Mesodermal cell (in vitro differentiated cells): ENCODE results near the gene ARHGEF28.

ENCODE experiments used
- H3K27ac ChIP-seq: 2 replicates; pipeline ENCODE4 v1.7.0; 2013; ENCODE audit warnings: mild to moderate bottlenecking, low read depth, low read length, moderate library complexity; ENCODE audit not compliant: severe bottlenecking
- H3K36me3 ChIP-seq: 2 replicates; pipeline ENCODE4 v1.7.1; 2013; ENCODE audit warnings: mild to moderate bottlenecking, low read length, moderate library complexity; ENCODE audit not compliant: control insufficient read depth, insufficient read depth
- H3K4me1 ChIP-seq: one replicate; pipeline ENCODE4 v1.7.1; 2013; ENCODE audit warnings: mild to moderate bottlenecking, low read length; ENCODE audit not compliant: insufficient read depth, control insufficient read depth, poor library complexity, severe bottlenecking
- H3K4me3 ChIP-seq: 2 replicates; pipeline ENCODE4 v1.7.0; 2013; ENCODE audit warnings: low read length, control low read depth, mild to moderate bottlenecking; ENCODE audit not compliant: insufficient read depth, poor library complexity, severe bottlenecking; ENCODE audit errors: extremely low read depth
- H3K9me3 ChIP-seq: 2 replicates; pipeline ENCODE4 v1.7.1; 2013; ENCODE audit warnings: mild to moderate bottlenecking, low read length, moderate library complexity; ENCODE audit not compliant: control insufficient read depth
- WGBS, 2 experiments: methylation state at CpG; one replicate each; pipeline ENCODE4 v1.1.5; 2013; ENCODE audit warnings: missing lambda C conversion rate in 2 of 2; ENCODE audit not compliant: insufficient coverage in 2 of 2; 5-methylcytosine and 5-hydroxymethylcytosine counted together

Gene ARHGEF28

DNA sequence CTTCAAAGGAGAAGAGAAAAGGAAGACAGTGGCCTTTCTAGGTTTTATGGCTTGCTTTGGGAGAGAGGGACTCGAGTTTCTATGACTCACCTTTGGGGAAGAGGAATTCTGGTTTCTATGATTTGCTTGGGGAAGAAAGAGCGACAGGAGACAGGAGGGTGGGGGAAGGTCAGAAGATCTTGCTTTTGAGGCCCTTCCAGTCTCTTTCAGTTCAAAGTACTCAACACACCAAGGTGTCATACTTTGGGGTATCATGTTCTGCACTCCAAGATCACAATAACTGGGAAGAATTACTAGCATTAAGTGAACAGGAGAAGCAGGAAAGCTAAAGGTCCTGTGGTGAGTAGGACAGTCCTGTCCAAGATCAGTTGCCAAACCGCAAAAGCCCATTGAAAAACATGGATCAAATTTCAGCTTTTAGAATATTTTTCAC, 324.5 kb downstream of the ARHGEF28 start:
- Histone ChIP-seq H3K36me3 (no peaks in the 10 kb centered on the region), H3K4me3 (no peak overlapping the region), H3K9me3 (no peaks in the 10 kb centered on the region), H3K27ac (no peak overlapping the region), H3K4me1 (peaks cover 10% of the 10 kb centered on the region)
- 58% methylated on average over 2 of the region's 3 CpGs; no CpG with 5 or more reads in 1 of the 2 experiments for WGBS, 2 experiments

DNA sequence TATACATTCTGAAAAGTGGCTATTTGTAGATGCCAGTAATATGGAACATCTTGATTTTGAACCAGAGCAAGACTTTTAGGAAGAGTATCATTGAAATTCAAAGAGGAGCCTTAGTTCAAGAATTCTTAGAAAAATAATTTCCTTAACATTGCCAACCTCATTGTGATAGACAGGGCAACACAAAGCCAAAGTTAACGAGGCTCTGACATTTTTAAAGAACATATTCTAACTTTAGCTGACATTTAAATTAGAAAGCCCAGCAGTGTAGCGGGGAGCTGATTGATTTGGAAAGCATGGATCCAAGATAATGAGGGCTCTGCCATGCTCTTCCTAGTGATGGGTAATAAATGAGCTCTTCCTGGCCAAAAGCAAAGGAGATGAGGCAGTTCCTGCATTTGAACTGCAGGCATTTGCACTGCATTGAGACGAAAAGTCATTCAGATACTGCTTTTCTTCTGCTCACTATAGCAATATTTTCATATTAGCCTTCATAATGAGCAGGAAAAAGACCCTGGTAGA, 325.0 kb downstream of the ARHGEF28 start:
- WGBS, 2 experiments, result 100% methylated on average over 1 to 2 of the region's 3 CpGs
- Histone ChIP-seq H3K4me3 (no peak overlapping the region), H3K9me3 (no peaks in the 10 kb centered on the region), H3K36me3 (no peaks in the 10 kb centered on the region), H3K4me1 (peaks cover 10% of the 10 kb centered on the region), H3K27ac (no peak overlapping the region)

- no peaks in the 10 kb centered on the region for H3K36me3 ChIP-seq
- no peak overlapping the region for H3K27ac ChIP-seq
- peaks cover 17% of the 10 kb centered on the region for H3K4me1 ChIP-seq
- no peaks in the 10 kb centered on the region for H3K9me3 ChIP-seq
- no peak overlapping the region for H3K4me3 ChIP-seq
- WGBS, 2 experiments, result 82 to 89% methylated on average over 3 of the region's 3 CpGs
Measured at GRCh38 chr5:73952872-73953271, 326.9 kb downstream of the ARHGEF28 start.

DNA sequence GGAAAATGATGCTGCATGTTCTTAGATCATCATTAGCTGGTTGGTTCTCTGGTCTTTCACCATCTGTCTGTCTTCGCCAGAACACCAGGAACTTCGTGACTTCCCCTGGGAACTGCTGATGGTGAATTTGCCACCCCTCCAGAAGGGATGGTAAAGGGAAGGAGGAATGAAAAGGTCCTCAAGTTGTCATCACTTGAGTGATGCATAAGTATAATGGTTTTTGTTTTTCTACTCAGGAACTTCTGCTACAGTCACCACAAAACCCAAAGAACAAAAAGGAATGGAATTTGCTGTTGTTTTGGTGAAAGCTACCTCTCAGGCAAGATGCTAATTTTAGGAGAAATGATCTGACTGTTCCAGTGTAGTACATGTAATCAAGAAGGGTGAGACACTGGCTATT, 328.4 kb downstream of the ARHGEF28 start:
- H3K36me3 ChIP-seq, result no peaks in the 10 kb centered on the region
- no peak overlapping the region for H3K4me3 ChIP-seq
- H3K9me3 ChIP-seq, result no peaks in the 10 kb centered on the region
- WGBS, 2 experiments, result 92 to 100% methylated on average over 2 of the region's 2 CpGs
- no peak overlapping the region for H3K27ac ChIP-seq
- peaks cover 13% of the 10 kb centered on the region for H3K4me1 ChIP-seq

- Histone ChIP-seq H3K4me3 (no peak overlapping the region), H3K9me3 (no peaks in the 10 kb centered on the region), H3K27ac (no peak overlapping the region), H3K36me3 (no peaks in the 10 kb centered on the region), H3K4me1 (peaks cover 10% of the 10 kb centered on the region)
- 88 to 93% methylated on average over 3 to 4 of the region's 5 CpGs for WGBS, 2 experiments
Measured at GRCh38 chr5:73955271-73955846, 329.4 kb downstream of the ARHGEF28 start.

GRCh38 chr5:73957397-73958001, 331.5 kb downstream of the ARHGEF28 start:
- H3K4me1 ChIP-seq, result peaks cover 8% of the 10 kb centered on the region
- H3K4me3 ChIP-seq, result no peak overlapping the region
- 72 to 80% methylated on average over 3 of the region's 3 CpGs for WGBS, 2 experiments

DNA sequence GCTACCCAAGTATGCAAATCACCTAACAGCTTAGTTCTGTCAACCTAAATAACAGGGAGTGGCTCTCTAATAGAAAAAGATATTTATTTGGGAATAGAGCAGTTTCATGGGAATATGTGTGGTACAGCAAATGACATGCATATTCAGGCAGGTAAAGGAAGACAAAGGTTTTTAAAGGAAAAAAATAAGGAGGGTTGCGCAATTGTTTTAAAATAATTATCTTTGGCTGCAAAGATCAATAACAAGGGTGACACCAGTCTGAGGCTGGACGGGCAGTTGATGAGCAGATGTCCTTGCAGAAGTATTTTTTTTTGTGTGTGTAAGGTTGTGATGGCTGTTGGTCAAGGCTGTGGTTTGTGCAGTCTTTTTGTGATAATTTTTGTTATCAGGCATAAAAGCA, 332.0 kb downstream of the ARHGEF28 start:
- WGBS, 2 experiments, result 94 to 100% methylated on average over 2 of the region's 2 CpGs
- H3K27ac ChIP-seq, result no peak overlapping the region
- no peaks in the 10 kb centered on the region for H3K9me3 ChIP-seq
- no peak overlapping the region for H3K4me3 ChIP-seq
- H3K36me3 ChIP-seq, result no peaks in the 10 kb centered on the region
- H3K4me1 ChIP-seq, result peaks cover 8% of the 10 kb centered on the region

More at GRCh38 chr5:73957397-73958001, 331.5 kb downstream of the ARHGEF28 start:
- no peaks in the 10 kb centered on the region for H3K36me3 ChIP-seq
- H3K9me3 ChIP-seq, result no peaks in the 10 kb centered on the region
- H3K27ac ChIP-seq, result no peak overlapping the region

DNA sequence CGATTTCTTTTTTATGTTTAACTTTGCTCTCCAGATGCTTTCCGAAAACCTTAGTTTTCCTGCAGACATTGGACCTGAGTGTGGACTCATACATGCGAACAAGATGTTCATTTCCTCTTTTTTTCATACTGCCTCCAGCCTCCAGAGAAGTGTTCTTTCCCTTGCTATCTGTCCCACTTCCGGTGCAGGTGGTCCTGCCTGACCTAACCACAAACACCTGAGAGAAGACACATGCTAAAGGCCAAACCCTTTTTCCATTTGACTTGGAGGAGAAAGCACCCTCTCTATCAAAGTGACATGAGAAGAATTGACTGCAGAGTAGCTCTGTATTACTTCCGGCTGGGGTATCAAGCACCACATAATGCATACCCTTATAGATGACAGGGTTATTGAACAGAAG, 334.0 kb downstream of the ARHGEF28 start:
- Histone ChIP-seq H3K4me1 (peaks cover 8% of the 10 kb centered on the region), H3K27ac (no peak overlapping the region), H3K9me3 (no peaks in the 10 kb centered on the region), H3K4me3 (no peak overlapping the region), H3K36me3 (no peaks in the 10 kb centered on the region)
- WGBS, 2 experiments, result 68 to 71% methylated on average over 3 to 4 of the region's 5 CpGs

DNA sequence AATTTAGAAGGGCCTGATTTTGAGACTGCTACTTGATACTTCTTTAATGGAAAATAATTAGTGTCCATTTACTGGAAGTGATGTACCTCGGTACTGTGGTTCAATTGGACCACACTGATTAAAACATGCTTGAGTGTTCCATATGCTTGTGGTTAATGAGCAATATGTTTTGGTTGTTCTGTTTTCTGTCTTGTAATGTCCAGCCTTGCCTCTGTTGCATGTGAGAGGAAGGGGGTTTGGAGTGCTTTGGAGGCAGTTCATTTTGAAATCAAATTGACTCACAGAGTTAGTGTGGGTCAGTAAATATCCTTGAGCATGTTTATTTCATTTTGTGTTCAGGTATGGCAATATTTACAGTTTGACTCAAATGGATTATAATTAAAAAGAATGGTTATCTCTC, 334.4 kb downstream of the ARHGEF28 start:
- WGBS, 2 experiments, result 92 to 100% methylated on average over 1 of the region's 1 CpG
- H3K9me3 ChIP-seq, result no peaks in the 10 kb centered on the region

DNA sequence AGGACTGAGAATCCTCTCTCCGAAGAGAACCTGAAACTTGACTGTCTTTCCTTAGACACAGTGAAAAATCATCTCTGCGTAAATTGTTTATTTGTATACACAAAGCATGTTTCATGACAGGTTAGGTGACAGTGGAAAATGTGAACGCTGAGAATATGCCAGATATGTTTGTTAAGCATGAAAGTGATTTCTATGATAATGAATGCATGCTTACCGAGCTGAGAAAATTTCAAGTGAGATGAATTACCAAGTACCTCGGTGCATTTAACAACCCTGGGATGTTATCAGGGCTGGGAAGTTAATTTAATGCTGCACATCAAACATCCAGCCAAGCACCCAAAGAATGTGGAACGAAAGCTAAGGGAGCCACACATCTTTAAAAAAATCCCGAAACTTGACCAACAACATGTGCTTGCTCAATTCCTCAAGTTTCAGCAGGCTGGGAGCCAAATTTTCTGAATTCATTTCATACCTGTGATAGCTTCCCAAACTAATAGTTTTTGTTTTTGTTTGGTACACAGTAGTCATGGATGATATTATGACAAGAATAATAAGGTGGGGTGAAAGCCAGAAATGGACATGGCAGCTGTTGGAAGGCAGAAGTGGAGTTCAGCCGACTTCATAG, 336.9 kb downstream of the ARHGEF28 start:
- H3K36me3 ChIP-seq, result no peaks in the 10 kb centered on the region
- H3K27ac ChIP-seq, result no peak overlapping the region
- 83 to 89% methylated on average over 6 of the region's 8 CpGs for WGBS, 2 experiments
- no peak overlapping the region for H3K4me3 ChIP-seq
- H3K9me3 ChIP-seq, result no peaks in the 10 kb centered on the region
- H3K4me1 ChIP-seq, result peaks cover 3% of the 10 kb centered on the region

More for the DNA sequence above, 334.4 kb downstream of the ARHGEF28 start:
- H3K36me3 ChIP-seq, result no peaks in the 10 kb centered on the region
- no peak overlapping the region for H3K4me3 ChIP-seq
- peaks cover 8% of the 10 kb centered on the region for H3K4me1 ChIP-seq
- H3K27ac ChIP-seq, result no peak overlapping the region
